Esophagus muscularis mucosa (tissue), 4 donors: ENCODE results near the gene ERC2. TPM values are rescaled to one million over a fixed set of nuclear protein-coding genes. Genes with fewer than 3 reads are reported as not detected.
"Not testable (repeated sequence)": the region's sequence is repeated elsewhere in the genome, so short reads cannot be mapped to it uniquely, and the experiment has no call there.

Source experiments
- DNase-seq: peaks from one replicate; pipeline ENCODE4 v3.0.0-alpha.2; 2017; ENCODE audit errors: extremely low spot score
- H3K27ac ChIP-seq, 4 donors: fragments of 200-600 bp; sonication (generic); replicated peaks in 1 of 4; 1 replicate in 3 of 4; 2 replicates in 1 of 4; pipeline ENCODE4 v1.5.1; 2016 to 2019; ENCODE audit warnings: mild to moderate bottlenecking in 1 of 4
- H3K27me3 ChIP-seq, 4 donors: fragments of 200-600 bp; sonication (generic); one replicate each; pipeline versions ENCODE4 v1.5.1 to v1.6.0; 2016 to 2019
- H3K36me3 ChIP-seq, 4 donors: fragments of 200-600 bp; sonication (generic); one replicate each; pipeline ENCODE4 v1.5.1; 2016 to 2019
- H3K4me1 ChIP-seq, 4 donors: fragments of 200-600 bp; sonication (generic); one replicate each; pipeline ENCODE4 v1.5.1; 2016 to 2019
- H3K4me3 ChIP-seq, 4 donors: fragments of 200-600 bp; sonication (generic); 1 replicate in 2 of 4; 2 replicates in 2 of 4; pipeline ENCODE4 v1.5.1; 2016 to 2019; ENCODE audit warnings: mild to moderate bottlenecking in 4 of 4, moderate library complexity in 1 of 4
- H3K9me3 ChIP-seq, 4 donors: fragments of 200-600 bp; sonication (generic); 1 replicate in 3 of 4; 2 replicates in 1 of 4; pipeline ENCODE4 v1.5.1; 2016 to 2019
- EP300 ChIP-seq: sonication (generic); formaldehyde crosslinking; IDR thresholded peaks from one replicate; pipeline ENCODE4 v1.6.1; 2017; ENCODE audit warnings: antibody characterized with exemption
- POLR2A ChIP-seq: fragments of 450-650 bp; IDR thresholded peaks from one replicate; pipeline ENCODE4 v1.6.1; 2017; ENCODE audit warnings: antibody characterized with exemption, moderate library complexity, mild to moderate bottlenecking, low read depth
- POLR2AphosphoS5 ChIP-seq, 2 donors: sonication (generic); formaldehyde crosslinking; IDR thresholded peaks; one replicate each; pipeline ENCODE4 v1.6.1; 2017; ENCODE audit warnings: antibody characterized with exemption in 2 of 2
- WGBS: methylation state at CpG from one replicate; pipeline ENCODE4 v1.1.5; 2018; 5-methylcytosine and 5-hydroxymethylcytosine counted together
- intact Hi-C: fragments of 100-400 bp; cut with DNase I; formaldehyde crosslinking; loops from one replicate; pipeline ENCODE4 v1.15.1; 2023
- total RNA-seq, 4 donors: library from RNA; depleted of rRNA; stranded (reverse); fragments of >200 nt; gene quantifications; one replicate each; pipeline versions ENCODE4 v1.1.0 to v1.2.1, GENCODE V29; 2016
- TF ChIP-seq, protein P1 (sequence below), 3 experiments: fragments of 200-600 bp in 2 of 3; fragments of 450-650 bp in 1 of 3; sonication (generic) in 2 of 3; IDR thresholded peaks; one replicate each; pipeline ENCODE4 v1.5.1; 2017 to 2019; ENCODE audit warnings: antibody characterized with exemption in 3 of 3, mild to moderate bottlenecking in 2 of 3, moderate library complexity in 1 of 3

Gene ERC2
- total RNA-seq, 4 donors from 2014 or later: 0.42 to 2.0 (median 1.5) TPM

DNA sequence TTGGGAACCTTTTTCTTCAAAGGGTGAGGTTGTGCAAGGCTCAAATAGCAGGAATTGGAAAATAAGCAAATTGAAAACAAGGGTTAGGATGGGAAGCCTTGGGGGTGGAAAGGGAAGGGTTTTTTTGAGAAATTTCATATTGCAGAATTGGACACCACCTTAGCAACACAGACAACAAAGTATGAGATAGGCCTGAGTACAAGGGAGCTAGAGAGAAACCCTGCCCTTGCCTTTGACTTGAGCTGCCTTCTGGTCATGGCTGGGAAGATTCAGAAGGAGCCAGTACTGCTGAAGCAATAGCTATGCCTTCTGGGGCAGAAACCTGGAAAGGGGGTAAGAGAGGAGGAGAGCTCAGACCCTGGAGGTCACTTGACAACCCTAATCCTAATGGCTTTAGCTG, 445.6 kb downstream of the ERC2 start:
- no peak overlapping the region for H3K4me3 ChIP-seq
- H3K27me3 ChIP-seq: no peaks in the 10 kb centered on the region
- H3K9me3 ChIP-seq: no peaks in the 10 kb centered on the region
- no peak overlapping the region for H3K27ac ChIP-seq
- intact Hi-C loops: no loop called here
- H3K4me1 ChIP-seq: no peaks in the 10 kb centered on the region
- H3K36me3 ChIP-seq: no peaks in the 10 kb centered on the region
- TF ChIP-seq EP300 (no peak), POLR2AphosphoS5 (IDR thresholded peaks at IDR 0.05) (no peak), POLR2A (no peak)
- TF ChIP-seq, protein P1, sequence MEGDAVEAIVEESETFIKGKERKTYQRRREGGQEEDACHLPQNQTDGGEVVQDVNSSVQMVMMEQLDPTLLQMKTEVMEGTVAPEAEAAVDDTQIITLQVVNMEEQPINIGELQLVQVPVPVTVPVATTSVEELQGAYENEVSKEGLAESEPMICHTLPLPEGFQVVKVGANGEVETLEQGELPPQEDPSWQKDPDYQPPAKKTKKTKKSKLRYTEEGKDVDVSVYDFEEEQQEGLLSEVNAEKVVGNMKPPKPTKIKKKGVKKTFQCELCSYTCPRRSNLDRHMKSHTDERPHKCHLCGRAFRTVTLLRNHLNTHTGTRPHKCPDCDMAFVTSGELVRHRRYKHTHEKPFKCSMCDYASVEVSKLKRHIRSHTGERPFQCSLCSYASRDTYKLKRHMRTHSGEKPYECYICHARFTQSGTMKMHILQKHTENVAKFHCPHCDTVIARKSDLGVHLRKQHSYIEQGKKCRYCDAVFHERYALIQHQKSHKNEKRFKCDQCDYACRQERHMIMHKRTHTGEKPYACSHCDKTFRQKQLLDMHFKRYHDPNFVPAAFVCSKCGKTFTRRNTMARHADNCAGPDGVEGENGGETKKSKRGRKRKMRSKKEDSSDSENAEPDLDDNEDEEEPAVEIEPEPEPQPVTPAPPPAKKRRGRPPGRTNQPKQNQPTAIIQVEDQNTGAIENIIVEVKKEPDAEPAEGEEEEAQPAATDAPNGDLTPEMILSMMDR (IDR thresholded peaks at IDR 0.05): no peak
- no peak for DNase-seq

DNA sequence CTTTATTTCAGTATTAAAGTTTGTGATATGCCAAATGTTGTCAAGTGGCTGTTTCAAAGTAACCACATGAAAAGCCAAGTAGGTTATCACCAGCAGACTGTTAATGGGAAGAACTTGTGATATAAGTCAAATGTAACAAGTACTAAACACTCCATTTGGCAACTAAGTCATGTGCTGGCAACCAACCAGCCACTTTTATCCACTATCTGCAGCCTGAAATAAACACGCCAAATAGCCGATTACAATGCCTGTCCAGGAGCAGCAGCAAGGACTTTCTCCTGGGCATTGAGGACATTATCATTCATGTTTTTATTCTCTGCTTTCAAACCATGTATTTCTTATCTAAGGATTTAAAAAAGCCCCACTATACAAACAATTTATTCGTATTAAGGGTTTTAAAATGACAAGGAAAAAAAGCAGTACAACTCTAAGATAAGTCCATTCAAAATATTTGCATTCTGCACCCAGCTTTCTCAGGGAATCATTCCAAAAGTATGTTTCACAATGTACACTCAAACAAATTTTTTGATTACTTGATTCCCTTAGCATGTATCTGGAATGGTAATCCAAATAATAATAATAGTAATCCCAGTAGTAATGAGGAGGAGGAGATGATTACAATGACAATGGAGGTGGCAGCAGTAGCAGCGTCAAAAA, 448.6 kb downstream of the ERC2 start:
- TF ChIP-seq, protein P1 (IDR thresholded peaks at IDR 0.05): no peak
- TF ChIP-seq POLR2A (no peak), POLR2AphosphoS5 (IDR thresholded peaks at IDR 0.05) (no peak), EP300 (no peak)
- no peaks in the 10 kb centered on the region for H3K4me1 ChIP-seq
- H3K27ac ChIP-seq: no peak overlapping the region
- no peaks in the 10 kb centered on the region for H3K27me3 ChIP-seq
- intact Hi-C loops: no loop called here
- 53% methylated on average over 4 of the region's 4 CpGs for WGBS
- no peaks in the 10 kb centered on the region for H3K9me3 ChIP-seq
- no peak overlapping the region for H3K4me3 ChIP-seq
- no peaks in the 10 kb centered on the region for H3K36me3 ChIP-seq
- no peak for DNase-seq

DNA sequence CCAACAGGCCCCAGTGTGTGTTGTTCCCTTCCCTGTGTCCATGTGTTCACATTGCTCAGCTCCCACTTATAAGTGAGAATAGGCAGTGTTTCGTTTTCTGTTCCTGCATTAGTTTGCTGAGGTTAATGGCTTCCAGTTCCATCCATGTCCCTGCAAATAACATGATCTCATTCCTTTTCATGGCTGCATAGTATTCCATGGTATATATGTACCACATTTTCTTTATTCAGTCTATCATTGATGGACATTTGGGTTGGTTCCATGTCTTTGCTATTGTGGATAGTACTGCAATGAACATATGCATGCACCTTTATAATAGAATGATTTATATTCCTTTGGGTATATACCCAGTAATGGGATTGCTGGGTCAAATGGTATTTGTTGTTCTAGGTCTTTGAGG, 452.9 kb downstream of the ERC2 start:
- H3K27me3 ChIP-seq, intact Hi-C loops, DNase-seq, H3K27ac ChIP-seq, H3K4me3 ChIP-seq, H3K4me1 ChIP-seq, H3K36me3 ChIP-seq, H3K9me3 ChIP-seq: not testable (repeated sequence)
- 82% methylated on average over 1 of the region's 1 CpG for WGBS

DNA sequence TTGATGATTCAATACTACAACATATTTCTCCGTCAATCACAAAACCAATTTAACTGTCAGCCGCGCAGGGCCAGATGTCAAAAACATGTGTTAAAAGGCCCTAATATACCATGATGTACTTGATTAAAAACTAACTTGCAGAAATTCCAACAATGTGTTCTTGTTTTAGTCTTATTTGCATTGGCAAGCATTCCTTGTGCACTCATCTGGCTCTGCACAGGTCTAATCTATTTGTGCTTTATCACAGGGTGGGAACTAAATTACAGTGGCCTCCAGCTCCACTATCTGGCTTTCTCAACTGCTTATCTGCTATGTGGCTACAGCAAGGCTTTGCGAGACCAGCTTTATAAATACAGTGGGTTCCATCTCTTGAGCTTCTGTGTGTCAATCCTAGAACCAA, 455.5 kb downstream of the ERC2 start:
- no peak overlapping the region for H3K4me3 ChIP-seq
- TF ChIP-seq POLR2A (no peak), POLR2AphosphoS5 (IDR thresholded peaks at IDR 0.05) (no peak), EP300 (no peak)
- TF ChIP-seq, protein P1 (IDR thresholded peaks at IDR 0.05): no peak
- no peak for DNase-seq
- no peaks in the 10 kb centered on the region for H3K9me3 ChIP-seq
- no peaks in the 10 kb centered on the region for H3K36me3 ChIP-seq
- no peaks in the 10 kb centered on the region for H3K4me1 ChIP-seq
- WGBS: 92% methylated on average over 4 of the region's 4 CpGs
- H3K27me3 ChIP-seq: no peaks in the 10 kb centered on the region
- no peak overlapping the region for H3K27ac ChIP-seq
- intact Hi-C loops: no loop called here

DNA sequence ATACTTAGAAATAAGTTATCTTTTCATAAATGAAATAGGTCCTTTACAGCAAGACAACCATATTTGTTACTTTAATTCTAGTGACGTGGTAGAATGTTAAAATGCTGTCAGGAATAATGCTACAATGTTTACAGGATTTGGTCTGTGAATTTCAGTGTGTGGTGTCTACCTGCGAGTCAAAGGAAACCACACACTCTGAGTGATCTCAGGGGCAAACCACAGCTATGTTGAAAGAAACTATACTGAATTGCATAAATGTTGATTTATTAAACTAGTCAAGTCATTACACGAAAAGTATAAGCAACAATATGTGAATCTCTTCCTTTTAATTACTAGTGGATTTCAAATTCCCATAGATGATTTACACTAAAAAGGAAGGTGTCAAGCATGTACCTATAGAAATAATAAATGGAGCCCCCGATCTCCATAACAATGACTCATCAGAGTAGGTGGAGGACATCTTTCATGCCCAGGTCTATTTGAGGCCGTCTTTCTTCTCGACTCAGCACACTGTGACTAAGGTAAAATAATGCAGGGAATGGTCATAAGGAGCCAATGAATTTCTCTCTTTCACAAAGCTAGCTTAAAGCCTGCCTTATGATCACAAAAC, 463.0 kb downstream of the ERC2 start:
- 73% methylated on average over 6 of the region's 6 CpGs for WGBS
- TF ChIP-seq POLR2A (no peak), POLR2AphosphoS5 (IDR thresholded peaks at IDR 0.05) (no peak), EP300 (no peak)
- TF ChIP-seq, protein P1 (IDR thresholded peaks at IDR 0.05): no peak
- H3K27ac ChIP-seq: no peak overlapping the region
- H3K4me3 ChIP-seq: no peak overlapping the region
- no peaks in the 10 kb centered on the region for H3K27me3 ChIP-seq
- no peaks in the 10 kb centered on the region for H3K9me3 ChIP-seq
- no peaks in the 10 kb centered on the region for H3K36me3 ChIP-seq
- intact Hi-C loops: no loop called here
- H3K4me1 ChIP-seq: no peaks in the 10 kb centered on the region
- no peak for DNase-seq
